Measurements from ENCODE around the gene PPP2R2B.

- no peak for TF ChIP-seq CTCF (conservative IDR thresholded peaks at IDR 0.05; ENCODE audit: low read depth, low read length)
- TF ChIP-seq POLR2A (IDR thresholded peaks at IDR 0.05; ENCODE audit: low read depth, low read length): no peak
- no peak for TF ChIP-seq RCOR1 (IDR thresholded peaks at IDR 0.05; ENCODE audit: insufficient replicate concordance, low read length)
- TF ChIP-seq SMC3 (IDR thresholded peaks at IDR 0.05; ENCODE audit: low read depth, low read length): no peak
- no peak for TF ChIP-seq FOS (IDR thresholded peaks at IDR 0.05; ENCODE audit: low read depth, low read length)
- no peak for TF ChIP-seq BHLHE40 (IDR thresholded peaks at IDR 0.05; ENCODE audit: low read depth, low read length)
These were observed 251.6 kb downstream of the PPP2R2B start for GRCh38 chr5:146626936-146627335.
